ENCODE measurements around the gene LDLRAP1. TPM values are rescaled to one million over a fixed set of nuclear protein-coding genes. Genes with fewer than 3 reads are reported as not detected.
"Not testable (repeated sequence)": the region's sequence is repeated elsewhere in the genome, so short reads cannot be mapped to it uniquely, and the experiment has no call there.

LDLRAP1 gene
- total RNA-seq, 3 donors from 2014 or later, result 7.6 to 11.4 (median 9.2) TPM

- not testable (repeated sequence) for H3K4me3 Mint-ChIP-seq; H3K27me3 Mint-ChIP-seq (ENCODE audit: low read depth); H3K9me3 Mint-ChIP-seq; DNase-seq; ATAC-seq; H3K4me1 Mint-ChIP-seq (ENCODE audit: low read depth); H3K36me3 Mint-ChIP-seq (ENCODE audit: insufficient read depth)
Observed at GRCh38 chr1:25600971-25601699, 57.7 kb downstream of the LDLRAP1 start.

GRCh38 chr1:25603779-25604538 lies 60.6 kb downstream of the LDLRAP1 start:
- not testable (repeated sequence) for ATAC-seq; DNase-seq; H3K4me3 Mint-ChIP-seq; H3K9me3 Mint-ChIP-seq; H3K4me1 Mint-ChIP-seq (ENCODE audit: low read depth); H3K36me3 Mint-ChIP-seq (ENCODE audit: insufficient read depth); H3K27me3 Mint-ChIP-seq (ENCODE audit: low read depth)

- no peaks in the 10 kb centered on the region for H3K36me3 Mint-ChIP-seq (ENCODE audit: insufficient read depth)
- ATAC-seq, result no peak
- peaks cover 15% of the 10 kb centered on the region for H3K4me1 Mint-ChIP-seq (ENCODE audit: low read depth)
- DNase-seq, result no peak
- H3K27me3 Mint-ChIP-seq (ENCODE audit: low read depth), result no peaks in the 10 kb centered on the region
- no peak overlapping the region for H3K4me3 Mint-ChIP-seq
- no peaks in the 10 kb centered on the region for H3K9me3 Mint-ChIP-seq
Observed at GRCh38 chr1:25607123-25607522, 63.7 kb downstream of the LDLRAP1 start.

- no peaks in the 10 kb centered on the region for H3K27me3 Mint-ChIP-seq (ENCODE audit: low read depth)
- H3K9me3 Mint-ChIP-seq, result no peaks in the 10 kb centered on the region
- H3K36me3 Mint-ChIP-seq (ENCODE audit: insufficient read depth), result no peaks in the 10 kb centered on the region
- ATAC-seq (peak; percentile 98 to 100), DNase-seq (peak; percentile 87)
- H3K4me1 Mint-ChIP-seq (ENCODE audit: low read depth), result peaks cover 16% of the 10 kb centered on the region
- H3K4me3 Mint-ChIP-seq, result no peak overlapping the region
Observed at GRCh38 chr1:25608488-25609178, 65.2 kb downstream of the LDLRAP1 start.

- H3K27me3 Mint-ChIP-seq (ENCODE audit: low read depth), result no peaks in the 10 kb centered on the region
- no peak for DNase-seq
- no peaks in the 10 kb centered on the region for H3K9me3 Mint-ChIP-seq
- H3K36me3 Mint-ChIP-seq (ENCODE audit: insufficient read depth), result no peaks in the 10 kb centered on the region
- H3K4me3 Mint-ChIP-seq, result no peak overlapping the region
- no peak for ATAC-seq
- peaks cover 25% of the 10 kb centered on the region for H3K4me1 Mint-ChIP-seq (ENCODE audit: low read depth)
Observed at GRCh38 chr1:25609921-25610320, 66.5 kb downstream of the LDLRAP1 start.

- DNase-seq (no peak), ATAC-seq (no peak)
- no peaks in the 10 kb centered on the region for H3K27me3 Mint-ChIP-seq (ENCODE audit: low read depth)
- no peaks in the 10 kb centered on the region for H3K9me3 Mint-ChIP-seq
- no peak overlapping the region for H3K4me3 Mint-ChIP-seq
- H3K4me1 Mint-ChIP-seq (ENCODE audit: low read depth), result peaks cover 36% of the 10 kb centered on the region
- H3K36me3 Mint-ChIP-seq (ENCODE audit: insufficient read depth), result no peaks in the 10 kb centered on the region
Observed at GRCh38 chr1:25610822-25611630, 67.6 kb downstream of the LDLRAP1 start.

GRCh38 chr1:25611843-25612242 lies 68.4 kb downstream of the LDLRAP1 start:
- H3K27me3 Mint-ChIP-seq (ENCODE audit: low read depth), result no peaks in the 10 kb centered on the region
- H3K4me1 Mint-ChIP-seq (ENCODE audit: low read depth), result peaks cover 36% of the 10 kb centered on the region
- DNase-seq (no peak), ATAC-seq (no peak)
- H3K9me3 Mint-ChIP-seq, result no peaks in the 10 kb centered on the region
- H3K36me3 Mint-ChIP-seq (ENCODE audit: insufficient read depth), result no peaks in the 10 kb centered on the region
- no peak overlapping the region for H3K4me3 Mint-ChIP-seq

- H3K36me3 Mint-ChIP-seq (ENCODE audit: insufficient read depth), result no peaks in the 10 kb centered on the region
- peaks cover 36% of the 10 kb centered on the region for H3K4me1 Mint-ChIP-seq (ENCODE audit: low read depth)
- H3K9me3 Mint-ChIP-seq, result no peaks in the 10 kb centered on the region
- no peak overlapping the region for H3K4me3 Mint-ChIP-seq
- H3K27me3 Mint-ChIP-seq (ENCODE audit: low read depth), result no peaks in the 10 kb centered on the region
- ATAC-seq, result no peak
- no peak for DNase-seq
Observed at GRCh38 chr1:25612421-25612820, 69.0 kb downstream of the LDLRAP1 start.

GRCh38 chr1:25613091-25613490 lies 69.7 kb downstream of the LDLRAP1 start:
- Mint-ChIP-seq H3K9me3 (no peaks in the 10 kb centered on the region), H3K4me1 (ENCODE audit: low read depth) (peaks cover 36% of the 10 kb centered on the region), H3K36me3 (ENCODE audit: insufficient read depth) (no peaks in the 10 kb centered on the region), H3K4me3 (no peak overlapping the region), H3K27me3 (ENCODE audit: low read depth) (no peaks in the 10 kb centered on the region)
- DNase-seq, result no peak
- no peak for ATAC-seq

GRCh38 chr1:25614501-25615171 lies 71.2 kb downstream of the LDLRAP1 start:
- Mint-ChIP-seq H3K36me3 (ENCODE audit: insufficient read depth) (no peaks in the 10 kb centered on the region), H3K4me3 (no peak overlapping the region)
- ATAC-seq, result no peak

GRCh38 chr1:25615172-25615541 lies 71.8 kb downstream of the LDLRAP1 start:
- ATAC-seq, result no peak
- Mint-ChIP-seq H3K36me3 (ENCODE audit: insufficient read depth) (no peaks in the 10 kb centered on the region), H3K27me3 (ENCODE audit: low read depth) (peaks cover 2% of the 10 kb centered on the region), H3K4me1 (ENCODE audit: low read depth) (peaks cover 51% of the 10 kb centered on the region), H3K9me3 (no peaks in the 10 kb centered on the region), H3K4me3 (peak overlapping the region; percentile 67)
- DNase-seq, result no peak

More at GRCh38 chr1:25614501-25615171, 71.2 kb downstream of the LDLRAP1 start:
- peaks cover 2% of the 10 kb centered on the region for H3K27me3 Mint-ChIP-seq (ENCODE audit: low read depth)
- H3K4me1 Mint-ChIP-seq (ENCODE audit: low read depth), result peaks cover 46% of the 10 kb centered on the region
- H3K9me3 Mint-ChIP-seq, result no peaks in the 10 kb centered on the region
- no peak for DNase-seq

GRCh38 chr1:25615563-25616094 lies 72.2 kb downstream of the LDLRAP1 start:
- H3K4me3 Mint-ChIP-seq, result peak overlapping the region; percentile 67
- H3K27me3 Mint-ChIP-seq (ENCODE audit: low read depth), result peaks cover 2% of the 10 kb centered on the region
- H3K9me3 Mint-ChIP-seq, result no peaks in the 10 kb centered on the region
- peaks cover 53% of the 10 kb centered on the region for H3K4me1 Mint-ChIP-seq (ENCODE audit: low read depth)
- no peaks in the 10 kb centered on the region for H3K36me3 Mint-ChIP-seq (ENCODE audit: insufficient read depth)
- DNase-seq (no peak), ATAC-seq (no peak)

Measured in activated T-cell treated with anti-CD3 and anti-CD28 coated beads, Interleukin-2, amount 50 U/mL, for 4 hours (primary cell).